Endothelial cell of umbilical vein (primary cell): Measurements from ENCODE around the gene MPV17. TPM values are rescaled to one million over a fixed set of nuclear protein-coding genes. Genes with fewer than 3 reads are reported as not detected.

ENCODE experiments used
- BruUV-seq: library from RNA; stranded (reverse); fragments of 400-500 nt; replicated peaks from 2 replicates; lab custom pipeline; 2021; lab: Mats Ljungman, UMichigan
- CTCF ChIA-PET: fragments of 300-600, 350-600 bp; sonication (Branson Sonifier 250); formaldehyde crosslinking; loops from one replicate; lab custom pipeline; 2021; ENCODE audit warnings: antibody characterized with exemption, inconsistent platforms; lab: Charles Lee
- POLR2A ChIA-PET: fragments of 300-600, 350-600 bp; sonication (Branson Sonifier 250); formaldehyde crosslinking; loops from one replicate; lab custom pipeline; 2021; ENCODE audit warnings: antibody characterized with exemption, inconsistent platforms; lab: Charles Lee
- DNase-seq: peaks from one replicate; pipeline ENCODE4 v3.0.0-alpha.2; 2011; ENCODE audit warnings: low read depth, low spot score
- FAIRE-seq: peaks from 2 replicates; lab custom pipeline; 2011; peaks lifted over from hg19 to GRCh38; lab: Jason Lieb, UNC
- H2AFZ ChIP-seq: 2 replicates; pipeline ENCODE4 v1.6.0; 2012; ENCODE audit warnings: low read depth, low read length, control low read depth, inconsistent platforms
- H3K27ac ChIP-seq: 2 replicates; pipeline ENCODE4 v1.5.1; 2011; ENCODE audit warnings: low read depth, mild to moderate bottlenecking, control low read depth, low read length, moderate library complexity; ENCODE audit not compliant: insufficient read depth
- H3K27me3 ChIP-seq, 2 experiments: 2 replicates each; pipeline versions ENCODE4 v1.6.0 to v1.6.1; 2011; ENCODE audit warnings: low read length in 2 of 2, mixed read lengths in 1 of 2; ENCODE audit not compliant: control insufficient read depth in 2 of 2, insufficient read depth in 2 of 2
- H3K36me3 ChIP-seq, 2 experiments: 2 replicates in 1 of 2; 3 replicates in 1 of 2; pipeline ENCODE4 v1.5.1; 2011; ENCODE audit warnings: low read length in 2 of 2, mild to moderate bottlenecking in 1 of 2, moderate library complexity in 1 of 2; ENCODE audit not compliant: control insufficient read depth in 2 of 2, insufficient read depth in 2 of 2; ENCODE audit errors: extremely low read depth in 1 of 2
- H3K4me1 ChIP-seq: 3 replicates; pipeline ENCODE4 v1.5.1; 2011; ENCODE audit warnings: mild to moderate bottlenecking, low read length; ENCODE audit not compliant: control insufficient read depth, insufficient read depth; ENCODE audit errors: extremely low read depth
- H3K4me2 ChIP-seq: 2 replicates; pipeline ENCODE4 v1.6.1; 2011; ENCODE audit warnings: low read length, control low read depth, mixed read lengths; ENCODE audit not compliant: insufficient read depth
- H3K4me3 ChIP-seq, 3 experiments: fragments of 200-600 bp in 1 of 3; sonication (generic), shearing (Covaris generic) in 1 of 3; replicated peaks in 1 of 3; 2 replicates each; pipeline ENCODE4 v1.5.1; 2011 to 2016; ENCODE audit warnings: control low read depth in 3 of 3, low read length in 3 of 3, mild to moderate bottlenecking in 2 of 3, inconsistent platforms in 1 of 3, low read depth in 1 of 3, moderate library complexity in 1 of 3; ENCODE audit not compliant: insufficient read depth in 1 of 3
- H3K79me2 ChIP-seq: 2 replicates; pipeline ENCODE4 v1.6.0; 2012; ENCODE audit warnings: low read length, inconsistent platforms; ENCODE audit not compliant: control insufficient read depth, insufficient read depth
- H3K9ac ChIP-seq: replicated peaks from 2 replicates; pipeline ENCODE3; 2011; ENCODE audit warnings: low read length, control low read depth; ENCODE audit not compliant: insufficient read depth; ENCODE audit errors: extremely low read depth
- H3K9me1 ChIP-seq: replicated peaks from 3 replicates; pipeline ENCODE4 v1.6.0; 2011; ENCODE audit warnings: mild to moderate bottlenecking, low read length; ENCODE audit not compliant: control insufficient read depth, insufficient read depth; ENCODE audit errors: extremely low read depth
- H3K9me3 ChIP-seq: replicated peaks from 2 replicates; pipeline ENCODE4 v1.5.1; 2012; ENCODE audit warnings: low read length, inconsistent platforms; ENCODE audit not compliant: control insufficient read depth, insufficient read depth
- H4K20me1 ChIP-seq: replicated peaks from 2 replicates; pipeline ENCODE3; 2011; ENCODE audit warnings: mild to moderate bottlenecking, low read length; ENCODE audit not compliant: control insufficient read depth, insufficient read depth; ENCODE audit errors: extremely low read depth
- EZH2 ChIP-seq: IDR thresholded peaks from 2 replicates; pipeline ENCODE4 v1.6.1; 2012; ENCODE audit warnings: borderline replicate concordance, low read depth, mild to moderate bottlenecking, moderate library complexity, low read length, inconsistent platforms; ENCODE audit not compliant: severe bottlenecking
- FOS ChIP-seq: IDR thresholded peaks from 2 replicates; pipeline ENCODE4 v1.6.1; 2011; ENCODE audit warnings: mild to moderate bottlenecking, low read length, moderate library complexity, borderline replicate concordance; ENCODE audit not compliant: insufficient read depth
- GATA2 ChIP-seq: IDR thresholded peaks from 2 replicates; pipeline ENCODE4 v1.7.0; 2011; ENCODE audit warnings: low read depth, mild to moderate bottlenecking, moderate library complexity, mixed read lengths, low read length; ENCODE audit not compliant: insufficient read length, insufficient read depth
- JUN ChIP-seq: IDR thresholded peaks from 2 replicates; pipeline ENCODE4 v1.6.1; 2011; ENCODE audit warnings: borderline replicate concordance, low read depth; ENCODE audit not compliant: insufficient read length, insufficient read depth
- MYC ChIP-seq: IDR thresholded peaks from one replicate; pipeline ENCODE4 v1.6.1; 2011; ENCODE audit warnings: mild to moderate bottlenecking, low read depth, low read length
- POLR2A ChIP-seq: IDR thresholded peaks from 2 replicates; pipeline ENCODE4 v1.6.1; 2012; ENCODE audit warnings: low read depth, mild to moderate bottlenecking, control low read depth, low read length
- POLR2AphosphoS5 ChIP-seq: IDR thresholded peaks from 2 replicates; pipeline ENCODE4 v1.6.1; 2012; ENCODE audit warnings: low read depth, mild to moderate bottlenecking, control low read depth, low read length, moderate library complexity; ENCODE audit not compliant: insufficient read depth
- dilution Hi-C: fragments of 300-500 bp; cut with MboI; formaldehyde crosslinking; loops from one replicate; pipeline ENCODE4 v1.15.0; 2019; ENCODE audit warnings: low sequenced_read_pairs; ENCODE audit not compliant: extremely low pct_ligation_motif_present
- intact Hi-C: fragments of 100-400 bp; cut with micrococcal nuclease; formaldehyde crosslinking; loops from one replicate; pipeline ENCODE4 v1.10.0; 2022
- polyA plus RNA-seq, 4 experiments: library from polyadenylated mRNA; depleted of rRNA in 3 of 4; stranded (reverse) in 3 of 4; unstranded in 1 of 4; fragments of >200 nt; gene quantifications; 2 replicates each; pipeline versions ENCODE4 v1.2.1 to v1.2.3, GENCODE V29; 2011 to 2012; ENCODE audit warnings: missing spikeins in 1 of 4
- total RNA-seq: library from RNA; stranded (reverse); gene quantifications from 2 replicates; pipeline ENCODE4 v1.2.3, GENCODE V29; 2021
- TF ChIP-seq, protein P1 (sequence below), 2 donors: IDR thresholded peaks; 1 replicate in 1 of 2; 2 replicates in 1 of 2; pipeline ENCODE4 v1.5.1; 2011; ENCODE audit warnings: low read length in 2 of 2, mild to moderate bottlenecking in 2 of 2, moderate library complexity in 2 of 2, control low read depth in 1 of 2, inconsistent platforms in 1 of 2, low read depth in 1 of 2; ENCODE audit not compliant: insufficient read depth in 1 of 2; ENCODE audit errors: extremely low read depth in 1 of 2
- TF ChIP-seq, protein P2 (sequence below): IDR thresholded peaks from 2 replicates; pipeline ENCODE4 v1.6.1; 2011; ENCODE audit not compliant: insufficient read depth, insufficient read length

MPV17 gene
- total and polyA plus RNA-seq, 2 donors (not counting 3 experiments of a cell fraction or from before 2014, with no cell fraction given): 74.7 to 267 TPM

DNA sequence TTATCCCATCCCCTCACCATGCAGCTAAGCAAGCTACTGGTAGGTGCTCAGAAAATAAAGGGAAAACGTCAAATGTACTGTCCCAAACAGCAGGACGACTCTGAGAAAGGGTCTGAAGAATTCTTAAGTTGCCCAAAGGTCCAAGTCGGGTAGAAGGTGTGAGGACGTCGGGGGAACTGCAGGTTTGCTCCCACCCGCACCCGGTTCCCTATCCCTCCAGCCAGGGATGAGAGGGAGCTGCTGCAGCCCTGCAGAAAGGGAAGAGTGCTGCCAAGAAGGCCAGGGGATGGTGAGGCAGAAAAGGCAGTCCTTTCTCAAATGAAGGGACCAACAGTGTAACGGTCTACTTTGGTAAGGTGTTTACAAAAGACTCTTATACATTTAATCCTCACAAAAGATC lies 7.8 kb downstream of the MPV17 start:
- Histone ChIP-seq H3K36me3 (peaks cover 0 to 3% of the 10 kb centered on the region in 2 experiments), H3K79me2 (no peaks in the 10 kb centered on the region), H2AFZ (no peak overlapping the region), H3K4me2 (no peak overlapping the region), H3K4me1 (peaks cover 6% of the 10 kb centered on the region), H3K27me3 (no peaks in the 10 kb centered on the region), H3K4me3 (no peak overlapping the region), H3K9ac (no peak overlapping the region), H3K27ac (no peak overlapping the region), H4K20me1 (no peaks in the 10 kb centered on the region), H3K9me3 (no peaks in the 10 kb centered on the region), H3K9me1 (no peaks in the 10 kb centered on the region)
- FAIRE-seq (no peak), DNase-seq (no peak)
- no TSS peak for BruUV-seq
- intact Hi-C loops (no loop called here), dilution Hi-C loops (no loop called here)
- ChIA-PET CTCF (interaction anchor here (1.0 to 2.5 kb wide), 2 partner anchors 12 to 50 kb away, joined by 3 to 12 read pairs; no protein-coding TSS in a partner anchor), POLR2A (no interaction called here)
- TF ChIP-seq, protein P1, sequence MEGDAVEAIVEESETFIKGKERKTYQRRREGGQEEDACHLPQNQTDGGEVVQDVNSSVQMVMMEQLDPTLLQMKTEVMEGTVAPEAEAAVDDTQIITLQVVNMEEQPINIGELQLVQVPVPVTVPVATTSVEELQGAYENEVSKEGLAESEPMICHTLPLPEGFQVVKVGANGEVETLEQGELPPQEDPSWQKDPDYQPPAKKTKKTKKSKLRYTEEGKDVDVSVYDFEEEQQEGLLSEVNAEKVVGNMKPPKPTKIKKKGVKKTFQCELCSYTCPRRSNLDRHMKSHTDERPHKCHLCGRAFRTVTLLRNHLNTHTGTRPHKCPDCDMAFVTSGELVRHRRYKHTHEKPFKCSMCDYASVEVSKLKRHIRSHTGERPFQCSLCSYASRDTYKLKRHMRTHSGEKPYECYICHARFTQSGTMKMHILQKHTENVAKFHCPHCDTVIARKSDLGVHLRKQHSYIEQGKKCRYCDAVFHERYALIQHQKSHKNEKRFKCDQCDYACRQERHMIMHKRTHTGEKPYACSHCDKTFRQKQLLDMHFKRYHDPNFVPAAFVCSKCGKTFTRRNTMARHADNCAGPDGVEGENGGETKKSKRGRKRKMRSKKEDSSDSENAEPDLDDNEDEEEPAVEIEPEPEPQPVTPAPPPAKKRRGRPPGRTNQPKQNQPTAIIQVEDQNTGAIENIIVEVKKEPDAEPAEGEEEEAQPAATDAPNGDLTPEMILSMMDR (IDR thresholded peaks at IDR 0.05; ENCODE audit: extremely low read depth in 1 of 2, insufficient read depth in 1 of 2, low read depth in 1 of 2, low read length in 2 of 2): no peak
- TF ChIP-seq POLR2AphosphoS5 (no peak), FOS (no peak), EZH2 (no peak), POLR2A (no peak), JUN (no peak), MYC (no peak), GATA2 (no peak)
- TF ChIP-seq, protein P2, sequence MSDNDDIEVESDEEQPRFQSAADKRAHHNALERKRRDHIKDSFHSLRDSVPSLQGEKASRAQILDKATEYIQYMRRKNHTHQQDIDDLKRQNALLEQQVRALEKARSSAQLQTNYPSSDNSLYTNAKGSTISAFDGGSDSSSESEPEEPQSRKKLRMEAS: no peak
